LNCAP (cell line): ENCODE measurements around the gene PRKD1.

Experiments
- CTCF ChIP-seq: fragments of 450-650 bp; IDR thresholded peaks from 2 replicates; pipeline ENCODE4 v1.5.1; 2017; ENCODE audit warnings: mild to moderate bottlenecking

The PRKD1 gene

GRCh38 chr14:29898470-29898869, 29.2 kb downstream of the PRKD1 start:
- TF ChIP-seq CTCF = no peak

- no peak for TF ChIP-seq CTCF
These were observed 30.5 kb downstream of the PRKD1 start for GRCh38 chr14:29897181-29897580.

GRCh38 chr14:29896354-29896821, 31.3 kb downstream of the PRKD1 start:
- no peak for TF ChIP-seq CTCF

GRCh38 chr14:29895591-29896083, 32.0 kb downstream of the PRKD1 start:
- no peak for TF ChIP-seq CTCF

- no peak for TF ChIP-seq CTCF
These were observed 33.7 kb downstream of the PRKD1 start for GRCh38 chr14:29893989-29894388.

- no peak for TF ChIP-seq CTCF
These were observed 35.3 kb downstream of the PRKD1 start for GRCh38 chr14:29892327-29892726.

GRCh38 chr14:29885988-29886387, 41.7 kb downstream of the PRKD1 start:
- TF ChIP-seq CTCF = no peak

- TF ChIP-seq CTCF = no peak
These were observed 59.6 kb downstream of the PRKD1 start for GRCh38 chr14:29868000-29868399.
